Hematopoietic multipotent progenitor cell treated with erythropoietin and hydrocortisone succinate and interleukin-3 and kit ligand, for 8 days (in vitro differentiated cells): ENCODE measurements around the gene GABBR2.
"Not testable (repeated sequence)": the region's sequence is repeated elsewhere in the genome, so short reads cannot be mapped to it uniquely, and the experiment has no call there.

Experiments used
- DNase-seq: peaks from one replicate; pipeline ENCODE4 v3.0.0-alpha.2; 2015

GABBR2 gene

DNA sequence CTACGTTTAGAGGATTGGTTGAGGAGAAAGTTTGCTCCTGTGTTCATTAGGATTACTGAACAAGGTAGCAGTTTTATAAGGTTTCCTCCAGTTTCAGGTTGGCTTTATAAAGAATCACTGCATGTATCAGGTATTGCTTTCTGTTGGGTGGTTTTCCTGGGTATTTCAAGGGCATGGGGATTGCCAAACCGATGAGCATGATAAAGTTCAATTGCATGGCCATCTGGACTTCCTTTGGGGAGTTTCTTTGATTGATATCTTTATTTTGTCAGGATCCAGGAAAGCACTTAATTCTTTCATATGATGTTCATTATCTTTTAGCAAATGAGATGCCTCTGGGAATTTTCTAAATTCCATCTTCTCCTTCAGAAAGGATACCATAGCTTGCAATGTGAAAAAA, 10.3 kb upstream of the GABBR2 start:
- no peak for DNase-seq

GRCh38 chr9:98714833-98715232, 6.1 kb upstream of the GABBR2 start:
- no peak for DNase-seq

- DNase-seq, result no peak
These were observed 4.3 kb upstream of the GABBR2 start for GRCh38 chr9:98712987-98713386.

GRCh38 chr9:98709968-98710965, 1.5 kb upstream of the GABBR2 start:
- peak; percentile 32 for DNase-seq

GRCh38 chr9:98708103-98708932, 417 bp downstream of the GABBR2 start:
- DNase-seq, result no peak

DNA sequence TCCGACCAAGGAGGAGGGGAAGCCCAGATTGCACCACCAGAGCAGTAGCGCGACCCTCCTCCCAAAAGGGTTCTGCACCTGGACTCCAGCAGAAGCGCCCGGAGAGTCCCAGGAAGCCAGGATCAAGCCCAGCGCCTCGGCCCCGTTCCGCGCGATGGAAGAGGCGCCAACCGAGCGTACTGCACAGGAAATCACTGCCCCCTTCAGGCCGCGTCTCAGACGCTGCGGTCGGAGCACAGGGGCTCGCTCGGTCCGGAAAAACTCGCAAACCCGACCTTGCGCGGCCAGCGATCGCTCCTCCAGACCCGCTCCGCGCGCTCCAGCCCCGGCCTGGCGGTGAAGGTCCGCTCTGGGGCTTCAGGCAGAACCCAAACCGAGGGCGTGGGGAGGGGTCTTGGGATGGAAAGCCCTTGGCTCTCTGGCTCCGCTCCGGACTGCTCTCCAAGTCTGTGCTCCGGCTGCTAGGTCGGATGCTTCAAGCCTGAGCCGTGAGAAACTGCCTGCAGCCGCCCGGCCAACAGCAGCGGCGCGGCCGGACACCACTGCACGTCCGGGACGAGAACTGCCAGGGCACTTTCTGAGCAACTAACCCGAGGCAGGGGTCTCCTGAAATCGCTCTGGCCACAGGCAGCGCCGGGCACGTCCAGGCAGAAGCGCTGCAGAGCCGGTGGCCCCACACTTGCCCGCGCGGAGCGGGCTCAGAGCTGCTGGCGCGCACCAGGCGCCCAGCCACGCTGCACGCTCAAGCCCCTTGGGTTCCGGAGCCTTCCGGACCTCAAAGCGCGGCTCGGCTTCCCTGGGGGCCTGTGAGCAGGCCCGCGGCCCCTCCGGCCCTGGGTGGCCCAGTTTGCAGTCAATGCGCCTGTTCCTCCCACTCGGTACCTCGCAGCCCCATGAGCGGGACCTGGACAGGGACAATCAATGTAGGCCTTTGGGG, 1.3 kb downstream of the GABBR2 start:
- peak; percentile 9 for DNase-seq

- no peak for DNase-seq
These were observed 2.0 kb downstream of the GABBR2 start for GRCh38 chr9:98706651-98707165.

- no peak for DNase-seq
These were observed 5.8 kb downstream of the GABBR2 start for GRCh38 chr9:98702835-98703380.

DNA sequence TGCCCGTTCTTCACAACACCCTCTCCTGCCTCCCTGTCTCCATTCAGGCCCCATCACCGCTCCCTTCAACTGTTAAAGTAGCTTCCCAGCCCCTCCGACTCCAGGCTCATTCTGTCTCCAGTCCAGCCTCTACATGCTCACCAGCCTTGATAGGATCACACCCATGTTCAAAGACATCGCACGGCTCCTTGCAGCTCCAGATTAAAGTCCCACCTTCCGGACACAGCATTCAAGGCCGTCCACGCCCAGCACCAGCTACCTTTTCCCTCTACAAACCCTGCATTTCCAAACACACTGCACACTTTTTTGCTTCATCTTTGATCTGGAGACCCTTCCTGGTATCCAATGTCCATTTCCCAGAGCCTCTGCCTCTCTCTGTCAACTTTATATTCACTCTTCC, 6.4 kb downstream of the GABBR2 start:
- no peak for DNase-seq

- no peak for DNase-seq
These were observed 7.2 kb downstream of the GABBR2 start for GRCh38 chr9:98701576-98701975.

GRCh38 chr9:98700801-98701200, 7.9 kb downstream of the GABBR2 start:
- no peak for DNase-seq

DNA sequence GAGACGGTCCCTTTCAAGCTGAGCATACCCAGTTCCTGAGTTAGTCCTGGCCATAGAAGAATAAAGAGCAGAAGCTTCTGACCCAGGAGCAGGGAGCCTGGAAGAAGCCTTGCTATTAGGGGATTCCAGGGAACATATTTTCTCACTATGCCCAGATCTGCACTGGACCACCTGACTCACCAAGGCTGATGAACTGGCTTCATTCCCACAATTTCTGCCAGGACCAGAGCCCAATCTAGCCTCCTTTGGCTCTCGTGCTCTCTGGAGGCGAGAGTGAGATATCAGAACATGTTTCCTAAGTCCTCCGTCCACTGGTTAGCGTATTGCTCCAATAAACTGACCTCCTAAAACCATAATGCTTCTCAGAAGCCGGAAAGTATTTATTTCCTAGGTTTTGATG, 9.9 kb downstream of the GABBR2 start:
- no peak for DNase-seq

- no peak for DNase-seq
These were observed 13.8 kb downstream of the GABBR2 start for GRCh38 chr9:98694943-98695342.

DNA sequence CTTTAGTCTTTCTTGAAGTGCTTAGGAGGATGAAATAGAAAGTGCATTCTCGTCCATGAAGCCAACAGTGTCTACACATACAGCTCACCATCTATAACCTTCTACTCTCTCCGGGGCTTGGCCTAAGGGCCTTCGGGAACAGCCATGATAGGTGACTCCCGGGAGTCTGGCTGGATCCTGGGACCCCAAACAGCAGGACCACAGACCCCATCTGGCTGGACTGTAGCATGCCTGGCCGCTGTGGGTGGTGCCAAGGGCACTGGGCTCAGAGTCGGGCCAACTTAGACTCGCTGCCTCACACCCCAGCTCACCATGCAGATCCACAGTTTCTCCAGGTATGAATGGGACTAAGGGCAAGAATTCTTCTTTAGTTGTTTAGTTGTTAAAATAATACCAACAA, 16.3 kb downstream of the GABBR2 start:
- DNase-seq, result no peak

- no peak for DNase-seq
These were observed 16.8 kb downstream of the GABBR2 start for GRCh38 chr9:98691890-98692289.

- DNase-seq, result no peak
These were observed 18.0 kb downstream of the GABBR2 start for GRCh38 chr9:98690686-98691085.

DNA sequence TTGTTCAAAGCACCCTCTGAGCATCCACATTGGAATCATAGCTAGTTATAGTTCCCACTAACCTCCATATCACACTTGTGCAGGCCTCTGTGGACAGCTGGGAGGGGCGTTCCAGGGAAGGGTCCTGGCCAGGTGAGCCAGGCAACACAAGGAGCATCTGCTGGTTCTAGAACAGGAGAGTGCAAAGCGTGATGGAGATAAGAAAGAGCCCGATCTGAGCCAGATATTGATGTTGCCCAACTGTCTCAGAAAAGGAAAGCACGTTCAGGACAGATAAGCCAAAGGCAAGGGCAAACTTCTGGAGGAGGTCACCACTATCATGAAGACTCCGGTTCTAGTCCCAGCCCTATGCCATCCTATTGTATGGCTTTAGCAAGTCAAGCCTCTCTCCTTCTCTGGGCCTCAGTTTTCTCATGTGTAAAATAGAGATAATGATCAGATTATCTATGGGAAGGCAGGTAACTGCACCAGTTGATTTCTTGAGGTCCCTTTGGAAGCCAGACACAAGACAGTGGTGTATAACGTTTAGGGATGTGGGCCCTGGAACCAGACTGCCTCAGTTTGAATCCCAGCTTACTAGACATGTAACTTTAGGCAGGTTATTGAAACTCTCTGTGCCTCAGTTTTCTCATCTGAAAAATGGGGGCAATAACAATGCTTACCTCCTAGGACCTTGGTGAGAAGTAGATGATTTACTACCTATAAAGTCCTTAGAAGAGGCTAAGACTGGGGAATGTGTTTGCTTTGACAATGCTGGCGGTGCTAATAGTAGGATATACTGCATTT, 19.8 kb downstream of the GABBR2 start:
- DNase-seq, result no peak

- DNase-seq, result no peak
These were observed 20.8 kb downstream of the GABBR2 start for GRCh38 chr9:98687911-98688310.

GRCh38 chr9:98686961-98687855, 21.5 kb downstream of the GABBR2 start:
- DNase-seq, result no peak

DNA sequence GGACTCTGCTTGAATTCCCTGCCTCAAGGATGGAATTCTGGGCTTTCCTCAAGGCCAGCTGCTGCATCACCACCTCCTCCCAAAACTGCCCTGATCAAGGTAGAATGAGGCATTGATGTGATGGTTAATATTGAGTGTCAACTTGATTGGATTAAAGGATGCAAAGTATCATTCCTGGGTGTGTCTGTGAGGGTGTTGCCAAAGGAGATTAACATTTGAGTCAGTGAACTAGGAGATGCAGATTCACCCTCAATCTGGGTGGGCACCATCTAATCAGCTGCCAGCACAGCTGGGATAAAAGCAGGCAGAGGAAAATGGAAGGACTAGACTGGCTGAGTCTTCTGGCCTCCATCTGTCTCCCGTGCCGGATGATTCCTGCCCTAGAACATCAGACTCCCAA, 23.9 kb downstream of the GABBR2 start:
- DNase-seq, result not testable (repeated sequence)
